Fibroblast of lung (primary cell): ENCODE results near the gene DCUN1D1.

Experiments
- EZH2 ChIP-seq: IDR thresholded peaks from 2 replicates; pipeline ENCODE4 v1.5.1; 2012; ENCODE audit warnings: low read length, control low read depth, mild to moderate bottlenecking; ENCODE audit errors: missing control alignments
- TF ChIP-seq, protein P1 (sequence below), 2 donors: IDR thresholded peaks in 1 of 2; conservative IDR thresholded peaks in 1 of 2; 1 replicate in 1 of 2; 2 replicates in 1 of 2; pipeline ENCODE4 v1.5.1; 2011 to 2012; ENCODE audit warnings: low read length in 2 of 2, control low read depth in 1 of 2, inconsistent platforms in 1 of 2, low read depth in 1 of 2, mild to moderate bottlenecking in 1 of 2

DNA sequence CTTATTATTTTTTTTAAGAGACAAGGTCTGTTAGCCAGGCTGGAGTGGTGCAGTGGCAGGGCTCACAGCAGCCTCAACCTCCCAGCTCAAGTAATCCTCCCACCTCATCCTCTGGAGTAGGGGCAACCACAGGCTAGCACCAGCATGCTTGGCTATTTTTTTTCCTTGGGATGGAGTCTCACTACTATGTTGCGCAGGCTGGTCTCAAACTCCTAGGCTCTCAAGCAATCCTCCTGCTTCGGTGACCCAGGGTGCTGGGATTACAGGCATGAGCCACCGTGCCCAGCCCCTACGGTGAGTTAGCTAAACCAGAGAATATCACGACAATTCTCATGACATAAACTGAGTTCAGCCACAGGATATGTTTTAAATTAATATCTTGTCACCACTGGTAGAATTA, 2.0 kb downstream of the DCUN1D1 start:
- TF ChIP-seq, protein P1, sequence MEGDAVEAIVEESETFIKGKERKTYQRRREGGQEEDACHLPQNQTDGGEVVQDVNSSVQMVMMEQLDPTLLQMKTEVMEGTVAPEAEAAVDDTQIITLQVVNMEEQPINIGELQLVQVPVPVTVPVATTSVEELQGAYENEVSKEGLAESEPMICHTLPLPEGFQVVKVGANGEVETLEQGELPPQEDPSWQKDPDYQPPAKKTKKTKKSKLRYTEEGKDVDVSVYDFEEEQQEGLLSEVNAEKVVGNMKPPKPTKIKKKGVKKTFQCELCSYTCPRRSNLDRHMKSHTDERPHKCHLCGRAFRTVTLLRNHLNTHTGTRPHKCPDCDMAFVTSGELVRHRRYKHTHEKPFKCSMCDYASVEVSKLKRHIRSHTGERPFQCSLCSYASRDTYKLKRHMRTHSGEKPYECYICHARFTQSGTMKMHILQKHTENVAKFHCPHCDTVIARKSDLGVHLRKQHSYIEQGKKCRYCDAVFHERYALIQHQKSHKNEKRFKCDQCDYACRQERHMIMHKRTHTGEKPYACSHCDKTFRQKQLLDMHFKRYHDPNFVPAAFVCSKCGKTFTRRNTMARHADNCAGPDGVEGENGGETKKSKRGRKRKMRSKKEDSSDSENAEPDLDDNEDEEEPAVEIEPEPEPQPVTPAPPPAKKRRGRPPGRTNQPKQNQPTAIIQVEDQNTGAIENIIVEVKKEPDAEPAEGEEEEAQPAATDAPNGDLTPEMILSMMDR (conservative IDR thresholded peaks at IDR 0.05 in 1 of 2, IDR thresholded peaks at IDR 0.05 in 1 of 2; ENCODE audit: low read depth in 1 of 2, low read length in 2 of 2): no peak
- no peak for TF ChIP-seq EZH2
